Caco-2 (cell line): Measurements from ENCODE around the gene C8A. TPM values are rescaled to one million over a fixed set of nuclear protein-coding genes. Genes with fewer than 3 reads are reported as not detected.
A peak's percentile ranks its signal among the peaks of the same experiment; 100 is the strongest.

Experiments
- BruUV-seq: library from RNA; stranded (reverse); fragments of 400-500 nt; replicated peaks from 2 replicates; lab custom pipeline; 2021; lab: Mats Ljungman, UMichigan
- CTCF ChIA-PET: fragments of 300-600 bp; sonication (Branson Sonifier 250); formaldehyde crosslinking; loops from one replicate; lab custom pipeline; 2022; ENCODE audit warnings: antibody characterized with exemption; lab: Charles Lee
- POLR2A ChIA-PET: fragments of 300-600 bp; sonication (Branson Sonifier 250); formaldehyde crosslinking; loops from one replicate; lab custom pipeline; 2022; ENCODE audit warnings: antibody characterized with exemption; lab: Charles Lee
- DNase-seq, 2 experiments: peaks; one replicate each; pipeline versions ENCODE4 v3.0.0 to v3.0.0-alpha.2; 2020 to 2022
- H3K27me3 ChIP-seq: replicated peaks from 2 replicates; pipeline ENCODE4 v1.6.0; 2011; ENCODE audit warnings: low read length; ENCODE audit not compliant: control insufficient read depth, insufficient read depth
- H3K36me3 ChIP-seq: 2 replicates; pipeline ENCODE4 v1.5.1; 2011; ENCODE audit warnings: low read length; ENCODE audit not compliant: control insufficient read depth, insufficient read depth
- H3K4me1 ChIP-seq: fragments of 250-450 bp; sonication (Bioruptor Pico); 2 replicates; pipeline ENCODE4 v1.5.1; 2020; ENCODE audit warnings: mild to moderate bottlenecking
- H3K4me3 ChIP-seq: 2 replicates; pipeline ENCODE4 v1.5.1; 2011; ENCODE audit warnings: low read depth, mild to moderate bottlenecking, control low read depth, low read length
- H3K9me3 ChIP-seq: fragments of 250-450 bp; sonication (Bioruptor Pico); 2 replicates; pipeline ENCODE4 v1.5.1; 2020; ENCODE audit warnings: mild to moderate bottlenecking, moderate library complexity
- H3K27ac Mint-ChIP-seq: one replicate; pipeline ENCODE4 v1.8.0; 2022; ENCODE audit warnings: mixed read lengths; ENCODE audit not compliant: unreplicated experiment
- H3K27me3 Mint-ChIP-seq: one replicate; pipeline ENCODE4 v1.8.0; 2022; ENCODE audit warnings: mixed read lengths; ENCODE audit not compliant: insufficient read depth, unreplicated experiment
- H3K36me3 Mint-ChIP-seq: one replicate; pipeline ENCODE4 v1.8.0; 2022; ENCODE audit warnings: mild to moderate bottlenecking, mixed read lengths; ENCODE audit not compliant: insufficient read depth, unreplicated experiment
- H3K4me1 Mint-ChIP-seq: one replicate; pipeline ENCODE4 v1.8.0; 2022; ENCODE audit warnings: low read depth, mixed read lengths; ENCODE audit not compliant: unreplicated experiment
- H3K4me3 Mint-ChIP-seq: one replicate; pipeline ENCODE4 v1.8.0; 2022; ENCODE audit warnings: mild to moderate bottlenecking, moderate library complexity, mixed read lengths; ENCODE audit not compliant: unreplicated experiment
- H3K9me3 Mint-ChIP-seq: one replicate; pipeline ENCODE4 v1.8.0; 2022; ENCODE audit warnings: mixed read lengths; ENCODE audit not compliant: unreplicated experiment
- CTCF ChIP-seq, 2 experiments: fragments of 200-600 bp in 1 of 2; IDR thresholded peaks; 1 replicate in 1 of 2; 2 replicates in 1 of 2; pipeline versions ENCODE4 v1.5.1 to v1.8.0; 2011 to 2022; ENCODE audit warnings: antibody characterized with exemption in 1 of 2, control low read depth in 1 of 2, inconsistent platforms in 1 of 2, low read depth in 1 of 2, low read length in 1 of 2, mild to moderate bottlenecking in 1 of 2, moderate library complexity in 1 of 2; ENCODE audit not compliant: insufficient read depth in 1 of 2, severe bottlenecking in 1 of 2, unreplicated experiment in 1 of 2
- intact Hi-C: fragments of 100-400 bp; cut with micrococcal nuclease; formaldehyde crosslinking; loops from one replicate; pipeline ENCODE4 v1.10.0; 2022; ENCODE audit not compliant: unreplicated experiment
- total RNA-seq: library from RNA; stranded (reverse); gene quantifications from 2 replicates; pipeline ENCODE4 v1.2.3, GENCODE V29; 2022

The C8A gene
- total RNA-seq, 1 experiment from 2014 or later: not detected

GRCh38 chr1:56961426-56961825 is 106.8 kb downstream of the C8A start:
- no peak for DNase-seq
- Mint-ChIP-seq H3K4me3 (no peak overlapping the region), H3K9me3 (no peaks in the 10 kb centered on the region), H3K27ac (no peak overlapping the region), H3K27me3 (no peaks in the 10 kb centered on the region), H3K36me3 (no peaks in the 10 kb centered on the region), H3K4me1 (peaks cover 27% of the 10 kb centered on the region)
- intact Hi-C loops: no loop called here
- Histone ChIP-seq H3K36me3 (no peaks in the 10 kb centered on the region), H3K27me3 (no peaks in the 10 kb centered on the region), H3K4me3 (no peak overlapping the region), H3K4me1 (peaks cover 20% of the 10 kb centered on the region), H3K9me3 (no peaks in the 10 kb centered on the region)
- TF ChIP-seq CTCF (IDR thresholded peaks at IDR 0.05; ENCODE audit: insufficient read depth in 1 of 2, low read depth in 1 of 2, low read length in 1 of 2, severe bottlenecking in 1 of 2, unreplicated experiment in 1 of 2): no peak
- ChIA-PET CTCF (no interaction called here), POLR2A (no interaction called here)
- BruUV-seq: no TSS peak

- Mint-ChIP-seq H3K27ac (no peak overlapping the region), H3K36me3 (no peaks in the 10 kb centered on the region), H3K4me1 (peaks cover 17% of the 10 kb centered on the region), H3K27me3 (no peaks in the 10 kb centered on the region), H3K4me3 (no peak overlapping the region), H3K9me3 (no peaks in the 10 kb centered on the region)
- TF ChIP-seq CTCF (IDR thresholded peaks at IDR 0.05; ENCODE audit: insufficient read depth in 1 of 2, low read depth in 1 of 2, low read length in 1 of 2, severe bottlenecking in 1 of 2, unreplicated experiment in 1 of 2): no peak
- ChIA-PET POLR2A (no interaction called here), CTCF (no interaction called here)
- intact Hi-C loops: no loop called here
- H3K27me3 ChIP-seq: no peaks in the 10 kb centered on the region
- BruUV-seq: no TSS peak
- no peak for DNase-seq
- H3K36me3 ChIP-seq: no peaks in the 10 kb centered on the region
- H3K4me3 ChIP-seq: no peak overlapping the region
- peaks cover 6% of the 10 kb centered on the region for H3K4me1 ChIP-seq
- H3K9me3 ChIP-seq: no peaks in the 10 kb centered on the region
These were observed 109.1 kb downstream of the C8A start for GRCh38 chr1:56963667-56964066.

- intact Hi-C loops: no loop called here
- no peak overlapping the region for H3K4me3 Mint-ChIP-seq
- no peaks in the 10 kb centered on the region for H3K27me3 Mint-ChIP-seq
- DNase-seq: no peak
- no TSS peak for BruUV-seq
- ChIA-PET CTCF (interaction anchor here (0.6 kb wide), 1 partner anchor 134 kb away, joined by 3 read pairs; no protein-coding TSS in a partner anchor), POLR2A (no interaction called here)
- Histone ChIP-seq H3K4me1 (peaks cover 2% of the 10 kb centered on the region; the same call in 1 of the 2 replicates), H3K9me3 (no peaks in the 10 kb centered on the region), H3K4me3 (no peak overlapping the region), H3K36me3 (no peaks in the 10 kb centered on the region), H3K27me3 (no peaks in the 10 kb centered on the region)
- H3K9me3 Mint-ChIP-seq: no peaks in the 10 kb centered on the region
- peak overlapping the region; percentile 11 for H3K27ac Mint-ChIP-seq
- H3K4me1 Mint-ChIP-seq: peaks cover 10% of the 10 kb centered on the region
- H3K36me3 Mint-ChIP-seq: no peaks in the 10 kb centered on the region
- TF ChIP-seq CTCF (IDR thresholded peaks at IDR 0.05; ENCODE audit: insufficient read depth in 1 of 2, low read depth in 1 of 2, low read length in 1 of 2, severe bottlenecking in 1 of 2, unreplicated experiment in 1 of 2): no peak
These were observed 109.9 kb downstream of the C8A start for GRCh38 chr1:56964349-56965017.
